Muscle layer of colon (tissue), 2 donors: Measurements from ENCODE around the gene KAZN.

ENCODE experiments used
- H3K27ac ChIP-seq: one replicate; pipeline ENCODE4 v1.7.0; 2013; ENCODE audit warnings: low read depth, mild to moderate bottlenecking, low read length, moderate library complexity
- H3K27me3 ChIP-seq, 2 donors: one replicate each; pipeline ENCODE4 v1.7.0; 2013; ENCODE audit warnings: low read length in 2 of 2, mild to moderate bottlenecking in 2 of 2; ENCODE audit not compliant: insufficient read depth in 2 of 2, control insufficient read depth in 1 of 2
- H3K36me3 ChIP-seq: one replicate; pipeline ENCODE4 v1.7.0; 2013; ENCODE audit warnings: mild to moderate bottlenecking, low read length; ENCODE audit not compliant: insufficient read depth
- H3K4me1 ChIP-seq: one replicate; pipeline ENCODE4 v1.7.0; 2013; ENCODE audit warnings: mild to moderate bottlenecking, low read length; ENCODE audit not compliant: insufficient read depth
- H3K4me3 ChIP-seq, 2 donors: one replicate each; pipeline ENCODE4 v1.7.0; 2013; ENCODE audit warnings: low read length in 2 of 2, low read depth in 1 of 2, mild to moderate bottlenecking in 1 of 2, moderate library complexity in 1 of 2
- H3K9ac ChIP-seq: one replicate; pipeline ENCODE4 v1.7.0; 2013; ENCODE audit warnings: low read length
- H3K9me3 ChIP-seq: one replicate; pipeline ENCODE4 v1.7.0; 2013; ENCODE audit warnings: mild to moderate bottlenecking, low read length
- donor health status: abdominal sarcoma.
- donor health status: Adenocarcinoma of cecum.

The KAZN gene

DNA sequence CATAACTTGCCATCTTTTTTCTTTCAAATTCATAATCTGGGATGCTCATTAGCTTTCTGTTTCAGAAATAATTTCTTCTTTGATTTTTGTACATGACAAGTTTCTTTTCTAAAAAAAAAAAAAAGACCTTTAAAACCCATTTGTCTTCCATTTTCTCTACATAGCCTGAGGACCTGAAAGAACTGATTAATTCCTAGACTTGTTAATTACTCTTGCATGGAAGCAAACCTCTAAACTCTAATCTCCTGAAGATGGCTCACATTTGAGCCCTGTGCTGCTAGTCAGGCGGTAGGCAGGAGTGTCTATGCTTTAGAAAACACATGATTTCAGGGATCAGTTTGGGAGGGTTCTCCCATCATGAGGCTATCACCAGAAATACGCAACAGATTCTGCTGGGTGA is 152.0 kb downstream of the KAZN start:
- Histone ChIP-seq H3K27ac (no peak overlapping the region), H3K4me1 (no peaks in the 10 kb centered on the region), H3K27me3 (no peaks in the 10 kb centered on the region), H3K9me3 (no peaks in the 10 kb centered on the region), H3K9ac (no peak overlapping the region), H3K36me3 (no peaks in the 10 kb centered on the region), H3K4me3 (no peak overlapping the region)

GRCh38 chr1:14755518-14756252 is 157.2 kb downstream of the KAZN start:
- Histone ChIP-seq H3K27me3 (no peaks in the 10 kb centered on the region), H3K36me3 (no peaks in the 10 kb centered on the region), H3K9ac (no peak overlapping the region), H3K27ac (no peak overlapping the region), H3K9me3 (no peaks in the 10 kb centered on the region), H3K4me1 (no peaks in the 10 kb centered on the region), H3K4me3 (no peak overlapping the region)

- Histone ChIP-seq H3K4me3 (no peak overlapping the region), H3K9ac (no peak overlapping the region), H3K27me3 (no peaks in the 10 kb centered on the region), H3K27ac (no peak overlapping the region), H3K9me3 (no peaks in the 10 kb centered on the region), H3K4me1 (no peaks in the 10 kb centered on the region), H3K36me3 (no peaks in the 10 kb centered on the region)
Observed at GRCh38 chr1:14756589-14757285, 158.3 kb downstream of the KAZN start.

- Histone ChIP-seq H3K27me3 (no peaks in the 10 kb centered on the region), H3K4me1 (no peaks in the 10 kb centered on the region), H3K9ac (no peak overlapping the region), H3K4me3 (no peak overlapping the region), H3K9me3 (no peaks in the 10 kb centered on the region), H3K27ac (no peak overlapping the region), H3K36me3 (no peaks in the 10 kb centered on the region)
Observed at GRCh38 chr1:14757286-14757625, 158.8 kb downstream of the KAZN start.

DNA sequence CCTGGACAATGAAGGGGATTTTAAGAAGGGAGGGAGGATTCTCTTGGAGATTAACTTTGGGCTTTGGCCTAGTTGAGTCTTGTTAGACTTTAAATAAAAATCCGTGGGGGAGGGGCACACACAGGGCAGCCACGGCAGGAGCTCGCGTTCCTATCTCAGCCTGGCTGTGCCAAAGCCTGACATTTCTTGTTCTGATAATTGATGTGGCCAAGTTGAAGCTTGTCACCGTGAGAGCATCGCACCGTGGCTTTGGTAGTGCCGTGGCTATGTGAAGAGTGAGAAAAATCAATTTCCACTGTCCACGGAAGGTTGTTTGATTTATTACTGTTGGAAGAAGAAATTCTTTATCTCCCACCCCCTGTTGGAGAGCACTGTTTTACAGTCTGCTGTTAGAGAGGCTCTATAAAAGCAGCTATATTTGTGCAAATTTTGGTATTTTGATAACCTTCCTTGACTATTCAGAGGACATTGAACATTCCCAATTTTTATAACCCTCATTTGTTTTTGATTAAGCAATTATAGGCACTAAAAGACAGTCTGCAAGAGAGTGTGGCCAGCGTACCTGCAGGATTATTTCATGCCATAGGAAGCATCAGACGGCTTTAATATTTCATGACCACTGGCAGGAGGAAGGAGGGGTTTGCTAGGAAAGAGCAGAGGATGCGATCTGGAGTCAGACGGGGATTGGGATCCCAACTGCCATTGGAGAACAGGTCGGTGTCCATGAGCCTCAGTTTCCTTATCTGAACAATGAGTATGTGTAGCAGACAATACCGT is 160.7 kb downstream of the KAZN start:
- Histone ChIP-seq H3K27me3 (no peaks in the 10 kb centered on the region), H3K9me3 (no peaks in the 10 kb centered on the region), H3K9ac (no peak overlapping the region), H3K27ac (no peak overlapping the region), H3K4me1 (no peaks in the 10 kb centered on the region), H3K36me3 (no peaks in the 10 kb centered on the region), H3K4me3 (no peak overlapping the region)

- Histone ChIP-seq H3K9me3 (no peaks in the 10 kb centered on the region), H3K27me3 (no peaks in the 10 kb centered on the region), H3K4me3 (no peak overlapping the region), H3K9ac (no peak overlapping the region), H3K27ac (no peak overlapping the region), H3K36me3 (no peaks in the 10 kb centered on the region), H3K4me1 (no peaks in the 10 kb centered on the region)
Observed at GRCh38 chr1:14759843-14760242, 161.4 kb downstream of the KAZN start.

DNA sequence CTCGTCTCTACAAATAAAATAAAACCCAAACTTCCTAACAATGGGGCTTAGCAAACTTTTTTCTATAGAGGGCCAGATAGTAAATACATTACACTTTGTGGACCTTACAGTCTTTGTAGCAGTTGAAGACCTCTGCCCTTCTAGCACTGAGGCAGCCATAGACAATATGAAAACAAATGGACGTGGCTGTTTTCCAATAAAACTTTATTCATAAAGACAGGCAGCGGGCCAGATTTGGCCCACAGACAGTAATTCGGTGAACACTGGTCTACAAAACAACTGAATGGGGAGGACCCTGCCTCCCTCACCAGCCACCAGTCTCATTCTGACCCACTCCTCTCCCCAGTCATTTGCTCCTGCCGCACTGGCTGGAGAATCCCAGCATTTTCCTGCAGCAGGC is 162.3 kb downstream of the KAZN start:
- Histone ChIP-seq H3K4me3 (no peak overlapping the region), H3K9ac (no peak overlapping the region), H3K9me3 (no peaks in the 10 kb centered on the region), H3K27ac (no peak overlapping the region), H3K36me3 (no peaks in the 10 kb centered on the region), H3K27me3 (no peaks in the 10 kb centered on the region), H3K4me1 (no peaks in the 10 kb centered on the region)

GRCh38 chr1:14761291-14762153 is 163.0 kb downstream of the KAZN start:
- Histone ChIP-seq H3K27ac (no peak overlapping the region), H3K27me3 (no peaks in the 10 kb centered on the region), H3K9me3 (no peaks in the 10 kb centered on the region), H3K9ac (no peak overlapping the region), H3K4me1 (no peaks in the 10 kb centered on the region), H3K4me3 (no peak overlapping the region), H3K36me3 (no peaks in the 10 kb centered on the region)

DNA sequence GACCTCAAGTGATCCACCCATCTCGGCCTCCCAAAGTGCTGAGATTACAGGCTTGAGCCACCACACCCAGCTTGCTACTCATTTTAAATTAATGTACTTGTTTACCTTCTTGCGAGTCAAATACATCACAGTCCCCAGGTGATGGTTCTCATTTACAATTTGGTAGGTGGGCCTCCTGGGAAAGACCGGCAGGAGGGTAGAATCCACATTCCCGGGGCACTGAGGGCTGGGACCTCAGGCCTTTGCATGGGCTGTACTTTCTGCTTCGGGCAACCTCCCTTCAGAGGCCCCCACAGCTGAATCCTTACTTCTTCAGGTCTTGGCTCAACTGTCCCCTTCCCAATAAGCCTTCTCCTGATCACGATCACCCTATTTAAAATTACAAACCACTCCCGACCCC is 165.5 kb downstream of the KAZN start:
- H3K4me3 ChIP-seq, result no peak overlapping the region
- no peaks in the 10 kb centered on the region for H3K27me3 ChIP-seq
- H3K4me1 ChIP-seq, result no peaks in the 10 kb centered on the region
- no peaks in the 10 kb centered on the region for H3K36me3 ChIP-seq
- no peak overlapping the region for H3K9ac ChIP-seq
- no peaks in the 10 kb centered on the region for H3K9me3 ChIP-seq
- H3K27ac ChIP-seq, result no peak overlapping the region

GRCh38 chr1:14765773-14766172 is 167.3 kb downstream of the KAZN start:
- no peak overlapping the region for H3K4me3 ChIP-seq
- no peaks in the 10 kb centered on the region for H3K27me3 ChIP-seq
- H3K27ac ChIP-seq, result no peak overlapping the region
- no peak overlapping the region for H3K9ac ChIP-seq
- H3K4me1 ChIP-seq, result no peaks in the 10 kb centered on the region
- H3K9me3 ChIP-seq, result no peaks in the 10 kb centered on the region
- H3K36me3 ChIP-seq, result no peaks in the 10 kb centered on the region

GRCh38 chr1:14767075-14767474 is 168.6 kb downstream of the KAZN start:
- Histone ChIP-seq H3K4me3 (no peak overlapping the region), H3K36me3 (no peaks in the 10 kb centered on the region), H3K27me3 (no peaks in the 10 kb centered on the region), H3K9me3 (no peaks in the 10 kb centered on the region), H3K4me1 (no peaks in the 10 kb centered on the region), H3K9ac (no peak overlapping the region), H3K27ac (no peak overlapping the region)
